HG03460 (cell line): ENCODE data around the gene GIMD1.
"Not testable (repeated sequence)": the region's sequence is repeated elsewhere in the genome, so short reads cannot be mapped to it uniquely, and the experiment has no call there.

Experiments
- ATAC-seq: cut with Tn5 transposase; IDR thresholded peaks from one replicate; pipeline ENCODE4 v1.9.1; 2021; ENCODE audit not compliant: unreplicated experiment

Gene GIMD1

DNA sequence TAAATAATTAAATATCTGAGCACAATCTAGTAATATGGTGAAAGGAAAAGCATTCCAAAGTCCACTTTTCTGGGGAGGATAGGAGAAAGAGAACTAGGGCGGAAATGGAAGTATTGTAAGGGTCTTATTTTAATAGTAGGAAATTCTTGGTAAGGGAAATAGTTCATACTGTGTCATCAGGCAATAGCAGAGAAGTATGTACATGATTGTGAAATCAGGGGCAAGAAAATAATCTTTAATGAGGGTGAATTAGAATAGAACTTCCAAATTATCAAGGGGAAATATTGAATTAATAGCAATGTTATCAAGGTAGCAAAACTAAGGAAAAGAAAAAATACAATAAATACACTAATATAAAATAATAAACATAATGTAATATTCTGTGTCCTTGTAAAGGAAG, 14.8 kb downstream of the GIMD1 start:
- ATAC-seq: no peak

GRCh38 chr4:106351016-106351415, 17.6 kb downstream of the GIMD1 start:
- no peak for ATAC-seq

GRCh38 chr4:106347167-106347566, 21.4 kb downstream of the GIMD1 start:
- no peak for ATAC-seq

DNA sequence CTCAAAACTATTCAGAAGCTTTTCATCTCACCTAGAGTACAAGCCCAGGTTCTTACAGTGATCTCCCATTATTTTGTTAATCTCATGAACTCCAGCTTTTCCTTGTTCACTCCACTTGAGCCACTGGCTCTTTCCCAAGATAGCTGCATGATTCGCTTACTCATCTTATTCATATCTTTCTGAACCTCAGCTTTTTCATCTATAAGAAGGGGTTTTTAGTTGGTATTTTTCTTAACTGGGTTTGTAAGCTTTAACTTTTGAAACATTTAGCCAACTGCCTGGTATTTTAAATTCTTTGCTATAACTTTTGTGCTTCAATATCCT, 24.0 kb downstream of the GIMD1 start:
- no peak for ATAC-seq

- ATAC-seq: no peak
These were observed 24.5 kb downstream of the GIMD1 start for GRCh38 chr4:106343865-106344646.

DNA sequence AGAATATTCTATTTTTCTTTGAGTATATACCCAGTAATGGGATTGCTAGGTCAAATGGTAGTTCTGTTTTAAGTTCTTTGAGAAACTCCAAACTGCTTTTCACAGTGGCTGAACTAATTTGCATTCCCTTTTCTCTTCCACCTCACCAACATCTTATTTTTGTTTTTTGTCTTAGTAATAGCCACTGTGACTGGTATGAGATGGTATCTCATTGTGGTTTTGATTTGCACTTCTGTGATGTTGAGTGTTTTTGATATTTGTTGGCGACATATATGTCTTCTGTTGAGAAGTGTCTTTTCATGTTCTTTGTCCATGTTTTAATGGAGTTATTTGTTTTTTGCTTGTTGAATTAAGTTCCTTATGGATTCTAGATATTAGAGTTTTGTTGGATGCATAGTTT, 27.8 kb downstream of the GIMD1 start:
- no peak for ATAC-seq

DNA sequence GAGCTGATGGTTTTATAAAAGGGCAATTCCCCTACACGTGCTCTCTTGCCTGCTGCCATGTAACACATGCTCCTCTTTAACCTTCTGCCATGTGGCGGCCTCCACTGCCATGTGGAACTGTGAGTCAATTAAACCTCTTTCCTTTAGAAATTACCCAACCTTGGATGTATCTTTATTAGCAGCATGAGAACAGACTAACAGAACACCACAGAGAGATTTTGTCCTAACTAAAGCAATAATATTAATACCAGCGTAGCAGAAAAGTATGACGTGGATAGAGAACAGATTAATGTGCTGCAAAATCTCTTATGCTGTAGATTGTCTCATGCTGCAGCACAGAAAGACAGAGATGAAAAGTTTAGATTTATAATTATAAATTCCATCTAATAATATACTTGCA, 29.1 kb downstream of the GIMD1 start:
- no peak for ATAC-seq

DNA sequence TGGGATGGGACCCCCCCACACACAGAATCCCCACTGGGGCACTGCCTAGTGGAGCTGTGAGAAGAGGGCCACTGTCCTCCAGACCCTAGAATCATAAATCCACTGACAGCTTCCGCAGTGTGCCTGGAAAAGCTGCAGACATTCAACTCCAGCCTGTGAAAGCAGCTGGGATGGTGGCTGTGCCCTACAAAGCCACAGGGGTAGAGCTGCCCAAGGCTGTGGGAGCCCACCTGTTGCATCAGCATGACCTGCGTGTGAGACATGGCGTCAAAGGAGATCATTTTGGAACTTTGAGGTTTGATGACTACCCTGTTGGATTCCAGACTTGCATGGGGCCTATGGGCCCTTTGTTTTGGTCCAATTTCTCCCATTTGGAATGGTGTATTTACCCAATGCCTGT, 29.9 kb downstream of the GIMD1 start:
- ATAC-seq: no peak

- ATAC-seq: no peak
These were observed 30.7 kb downstream of the GIMD1 start for GRCh38 chr4:106337916-106338315.

DNA sequence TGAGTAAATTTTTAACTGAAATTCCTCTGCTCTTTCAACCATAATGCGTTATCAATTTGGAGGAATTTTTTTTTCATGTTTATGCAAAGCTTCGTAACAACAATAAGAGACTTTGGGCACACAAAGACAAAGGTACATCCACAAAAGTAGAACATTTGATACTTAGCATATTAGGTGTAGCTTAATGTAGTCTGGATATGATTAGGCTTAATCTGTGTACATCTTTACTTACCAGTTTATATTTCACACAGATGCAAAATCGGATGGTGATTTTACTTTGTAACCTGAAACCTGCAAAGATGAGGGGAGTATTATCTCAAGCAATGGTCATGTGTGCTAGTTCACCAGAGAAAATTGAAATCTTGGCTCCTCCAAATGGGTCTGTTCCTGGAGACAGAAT, 32.0 kb downstream of the GIMD1 start:
- ATAC-seq: no peak

DNA sequence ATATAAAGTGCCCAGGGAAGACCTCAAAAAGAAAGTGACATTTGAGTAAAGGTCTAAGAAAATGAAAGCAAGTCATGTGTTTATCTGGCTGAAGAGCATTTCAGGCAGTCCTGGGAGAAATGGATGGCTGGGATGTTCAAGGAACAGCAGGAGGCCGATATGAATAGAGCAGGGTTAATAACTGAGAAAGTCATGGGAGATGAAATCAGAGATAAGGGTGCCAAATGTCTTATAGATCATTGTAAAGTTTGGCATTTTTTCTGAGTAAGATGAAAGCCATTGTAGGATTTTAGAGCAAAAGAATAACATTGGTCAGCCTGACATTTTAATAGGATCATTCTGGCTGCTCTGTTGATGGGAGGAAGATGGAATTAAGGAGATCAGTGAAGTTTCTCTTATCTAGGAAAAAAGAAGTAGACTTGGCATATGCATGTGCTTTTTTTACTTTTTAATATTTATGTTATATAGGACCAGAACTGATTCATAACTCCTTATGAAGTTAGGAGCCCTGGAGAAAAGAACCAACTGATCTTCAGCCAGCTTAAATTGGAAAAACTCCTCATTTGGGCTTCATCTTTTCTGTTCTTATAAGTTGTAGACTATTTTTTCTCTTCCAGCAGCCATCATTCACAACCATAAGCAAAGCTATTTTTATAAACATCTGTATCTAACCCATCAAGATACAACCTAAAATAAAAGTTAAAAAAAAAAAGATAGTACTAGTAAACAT, 33.7 kb downstream of the GIMD1 start:
- no peak for ATAC-seq

DNA sequence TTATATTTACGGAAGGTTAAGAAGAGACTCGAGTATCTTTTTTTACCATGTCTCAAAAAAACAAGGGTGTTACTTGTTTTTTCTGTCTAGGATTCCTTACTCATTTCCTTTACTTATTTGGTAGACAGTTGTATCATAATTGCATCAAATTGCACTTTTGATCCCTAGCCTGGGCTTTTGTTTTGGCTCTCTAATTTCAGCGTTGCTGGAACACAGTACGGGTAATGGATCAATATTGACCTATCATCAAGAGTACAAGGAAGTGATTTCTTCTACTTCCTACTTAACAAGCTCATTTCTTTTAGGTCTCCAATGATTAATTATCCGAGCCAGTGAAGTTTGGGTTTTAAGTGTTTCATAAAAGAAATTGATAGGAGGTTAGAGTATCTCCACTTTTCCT, 35.4 kb downstream of the GIMD1 start:
- ATAC-seq: no peak

GRCh38 chr4:106329041-106329618, 39.4 kb downstream of the GIMD1 start:
- peak; percentile 68 for ATAC-seq

DNA sequence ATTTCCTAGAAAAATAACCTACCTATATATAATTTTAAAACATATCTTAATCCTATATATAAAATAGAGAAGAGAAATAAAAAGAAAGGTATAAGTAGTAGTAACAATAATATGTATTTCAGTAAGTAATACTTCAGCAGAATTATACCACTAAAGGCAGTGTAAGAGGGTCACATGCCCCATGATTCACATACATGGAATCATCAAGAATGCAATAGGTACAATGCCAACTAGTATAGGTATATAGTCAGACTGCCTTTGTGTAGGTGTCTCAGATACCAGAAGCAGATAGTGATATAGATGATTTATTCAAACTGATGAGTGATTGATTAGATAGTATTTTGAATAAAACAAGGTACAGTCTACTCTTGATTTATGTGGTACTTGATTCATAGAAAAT, 42.8 kb downstream of the GIMD1 start:
- ATAC-seq: no peak

DNA sequence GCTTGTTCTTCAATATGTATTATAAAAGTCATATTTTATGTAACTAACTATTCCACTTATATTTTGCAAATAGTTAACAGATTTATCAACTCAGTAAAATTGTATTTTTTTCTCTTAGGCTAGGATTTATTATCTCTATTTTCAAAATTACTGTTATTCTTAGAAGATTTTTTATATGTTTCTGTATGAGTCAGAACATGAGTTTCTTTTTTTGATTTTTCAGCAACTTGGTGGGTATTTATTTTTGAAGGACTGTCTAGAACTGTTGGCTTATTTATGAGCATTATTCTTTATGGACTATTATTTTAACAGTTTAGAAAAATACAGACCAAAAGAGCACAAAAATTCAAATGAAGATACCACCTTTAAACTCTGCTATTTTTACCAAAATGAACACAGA, 45.5 kb downstream of the GIMD1 start:
- ATAC-seq: no peak

DNA sequence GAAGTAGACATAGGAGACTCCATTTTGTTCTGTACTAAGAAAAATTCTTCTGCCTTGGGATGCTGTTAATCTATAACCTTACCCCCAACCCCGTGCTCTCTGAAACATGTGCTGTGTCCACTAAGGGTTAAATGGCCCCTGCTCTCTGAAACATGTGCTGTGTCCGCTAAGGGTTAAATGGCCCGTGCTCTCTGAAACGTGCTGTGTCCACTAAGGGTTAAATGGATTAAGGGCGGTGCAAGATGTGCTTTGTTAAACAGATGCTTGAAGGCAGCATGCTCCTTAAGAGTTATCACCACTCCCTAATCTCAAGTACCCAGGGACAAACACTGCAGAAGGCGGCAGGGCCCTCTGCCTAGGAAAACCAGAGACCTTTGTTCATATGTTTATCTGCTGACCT, 46.8 kb downstream of the GIMD1 start:
- ATAC-seq: not testable (repeated sequence)

DNA sequence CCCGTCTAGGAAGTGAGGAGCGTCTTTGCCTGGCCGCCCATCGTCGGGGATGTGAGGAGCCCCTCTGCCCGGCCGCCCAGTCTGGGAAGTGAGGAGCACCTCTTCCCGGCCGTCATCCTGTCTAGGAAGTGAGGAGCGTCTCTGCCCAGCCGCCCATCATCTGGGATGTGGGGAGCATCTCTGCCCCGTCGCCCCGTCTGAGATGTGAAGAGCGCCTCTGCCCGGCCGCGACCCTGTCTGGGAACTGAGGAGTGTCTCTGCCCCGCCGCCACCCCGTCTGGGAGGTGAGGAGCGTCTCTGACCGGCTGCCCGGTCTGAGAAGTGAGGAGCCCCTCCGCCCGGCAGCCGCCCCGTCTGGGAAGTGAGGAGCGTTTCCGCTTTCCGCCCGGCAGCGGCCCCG, 47.4 kb downstream of the GIMD1 start:
- not testable (repeated sequence) for ATAC-seq

GRCh38 chr4:106320235-106320634, 48.3 kb downstream of the GIMD1 start:
- ATAC-seq: no peak

- ATAC-seq: no peak
These were observed 50.1 kb downstream of the GIMD1 start for GRCh38 chr4:106318511-106318910.

DNA sequence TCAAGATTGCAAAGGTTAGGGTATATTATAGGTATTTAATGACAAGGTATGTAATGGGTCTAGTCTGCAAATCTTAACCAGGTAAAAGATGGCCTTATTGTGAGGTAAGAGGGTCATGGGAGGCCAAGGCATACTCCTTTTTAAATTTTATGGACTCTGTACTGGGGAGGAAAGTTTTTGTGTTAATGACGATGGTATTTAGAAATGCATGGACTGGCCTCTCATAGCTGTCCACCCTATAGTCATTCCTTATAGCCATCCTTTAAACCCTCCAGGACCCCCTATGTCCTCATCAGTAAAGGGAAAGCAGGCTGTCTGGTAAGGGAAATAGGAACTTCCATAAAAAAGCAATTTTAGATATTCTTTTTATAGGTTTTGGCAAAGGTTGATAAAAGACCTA, 50.8 kb downstream of the GIMD1 start:
- no peak for ATAC-seq

DNA sequence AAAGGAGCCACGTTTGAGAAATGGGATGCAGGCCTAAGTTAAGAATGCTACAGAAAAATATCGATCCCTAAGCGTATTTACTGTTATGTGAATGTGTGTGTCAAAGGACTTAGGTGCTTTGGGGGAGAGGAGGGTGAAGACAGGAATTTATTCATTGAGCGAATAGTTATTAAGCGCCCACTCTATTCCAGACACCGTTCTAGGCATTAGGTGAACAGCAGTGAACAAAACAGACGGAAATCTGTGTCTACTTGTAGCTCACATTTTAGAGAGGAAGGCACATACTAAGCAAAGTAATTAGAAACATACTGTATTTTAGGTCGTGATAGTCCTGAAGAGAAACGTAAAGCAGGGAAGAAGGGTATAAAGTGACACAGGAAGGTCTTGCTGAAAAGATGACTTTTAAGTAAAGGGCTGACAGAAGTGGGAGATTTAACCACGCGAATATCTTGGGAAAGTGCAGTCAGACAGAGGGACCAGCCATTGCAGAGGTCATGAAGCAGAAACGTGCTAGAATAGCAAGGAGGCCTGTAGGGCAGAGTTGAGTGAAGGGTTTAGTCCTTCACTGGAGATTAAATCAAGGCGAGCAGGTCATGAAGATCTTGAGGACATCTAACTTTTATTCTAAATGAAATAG, 51.7 kb downstream of the GIMD1 start:
- ATAC-seq: no peak
